ENCODE measurements around the gene ETFA.

- TF ChIP-seq CTCF (conservative IDR thresholded peaks at IDR 0.05 in 1 of 2, IDR thresholded peaks at IDR 0.05 in 1 of 2; ENCODE audit: extremely low read depth in 1 of 2, insufficient read depth in 1 of 2, low read depth in 1 of 2, low read length in 2 of 2) (no peak), EZH2 (IDR thresholded peaks at IDR 0.05; ENCODE audit: borderline replicate concordance, low read length) (no peak)
Observed at GRCh38 chr15:76336254-76337058, 25.2 kb upstream of the ETFA start, which contains the start of gene ISL2.
